Adipose tissue (tissue), 3 donors: ENCODE data around the gene ADSS1. TPM values are rescaled to one million over a fixed set of nuclear protein-coding genes. Genes with fewer than 3 reads are reported as not detected.

Source experiments
- H3K27ac ChIP-seq: one replicate; pipeline ENCODE4 v1.5.1; 2013; ENCODE audit warnings: low read depth, low read length
- WGBS, 3 donors: extraction: QIAGEN DNeasy Blood & Tissue Kit; methylation state at CpG; one replicate each; pipeline ENCODE4 v1.1.7; 2013; 5-methylcytosine and 5-hydroxymethylcytosine counted together
- polyA plus RNA-seq, 3 donors: library from polyadenylated mRNA; stranded (reverse); fragments of 200-250 nt; gene quantifications; one replicate each; pipeline ENCODE4 v1.2.3, GENCODE V29; 2013
- donor health status: healthy with polysubstance abuse.
- donor health status: Bipolar disorder and iron deficiency.
- donor health status: healthy.

The ADSS1 gene
- polyA plus RNA-seq, 3 donors, result 4.3 to 13.6 (median 12.6) TPM

- 84 to 86% (median 86%) methylated on average over 24 of the region's 24 CpGs for WGBS, 3 donors
Observed at GRCh38 chr14:104770072-104770579, 46.1 kb downstream of the ADSS1 start.

GRCh38 chr14:104770851-104771272 lies 46.8 kb downstream of the ADSS1 start:
- 80 to 99% (median 97%) methylated on average over 5 of the region's 5 CpGs for WGBS, 3 donors
- no peak overlapping the region for H3K27ac ChIP-seq

More at GRCh38 chr14:104770072-104770579, 46.1 kb downstream of the ADSS1 start:
- H3K27ac ChIP-seq, result no peak overlapping the region

- H3K27ac ChIP-seq, result no peak overlapping the region
- WGBS, 3 donors, result 96 to 98% (median 98%) methylated on average over 4 of the region's 4 CpGs
Observed at GRCh38 chr14:104771374-104771773, 47.3 kb downstream of the ADSS1 start.

- WGBS, 3 donors, result 87 to 90% (median 90%) methylated on average over 34 of the region's 34 CpGs
- no peak overlapping the region for H3K27ac ChIP-seq
Observed at GRCh38 chr14:104771918-104772706, 48.1 kb downstream of the ADSS1 start.

GRCh38 chr14:104772707-104773504 lies 48.9 kb downstream of the ADSS1 start:
- WGBS, 3 donors, result 82 to 95% (median 93%) methylated on average over 38 of the region's 38 CpGs
- no peak overlapping the region for H3K27ac ChIP-seq

GRCh38 chr14:104773505-104774452 lies 49.8 kb downstream of the ADSS1 start:
- H3K27ac ChIP-seq, result no peak overlapping the region
- 61 to 91% (median 91%) methylated on average over 40 to 46 of the region's 46 CpGs for WGBS, 3 donors

- 58 to 90% (median 86%) methylated on average over 20 of the region's 20 CpGs for WGBS, 3 donors
- no peak overlapping the region for H3K27ac ChIP-seq
Observed at GRCh38 chr14:104774453-104775072, 50.5 kb downstream of the ADSS1 start.

- no peak overlapping the region for H3K27ac ChIP-seq
- WGBS, 3 donors, result 71 to 94% (median 86%) methylated on average over 13 of the region's 13 CpGs
Observed at GRCh38 chr14:104775073-104775489, 51.1 kb downstream of the ADSS1 start.

- 96 to 98% (median 97%) methylated on average over 14 to 15 of the region's 15 CpGs for WGBS, 3 donors
- H3K27ac ChIP-seq, result no peak overlapping the region
Observed at GRCh38 chr14:104776481-104776880, 52.5 kb downstream of the ADSS1 start.

- H3K27ac ChIP-seq, result no peak overlapping the region
- 72 to 88% (median 82%) methylated on average over 16 of the region's 16 CpGs for WGBS, 3 donors
Observed at GRCh38 chr14:104776961-104777807, 53.2 kb downstream of the ADSS1 start.

GRCh38 chr14:104777808-104778249 lies 53.8 kb downstream of the ADSS1 start:
- 68 to 80% (median 70%) methylated on average over 14 to 15 of the region's 15 CpGs for WGBS, 3 donors
- H3K27ac ChIP-seq, result no peak overlapping the region

GRCh38 chr14:104778694-104779331 lies 54.8 kb downstream of the ADSS1 start:
- no peak overlapping the region for H3K27ac ChIP-seq
- WGBS, 3 donors, result 88 to 93% (median 90%) methylated on average over 15 of the region's 15 CpGs

- WGBS, 3 donors, result 89 to 94% (median 90%) methylated on average over 32 of the region's 32 CpGs
- no peak overlapping the region for H3K27ac ChIP-seq
Observed at GRCh38 chr14:104779776-104780512, 55.9 kb downstream of the ADSS1 start.

- WGBS, 3 donors, result 91 to 95% (median 94%) methylated on average over 23 to 24 of the region's 24 CpGs
- no peak overlapping the region for H3K27ac ChIP-seq
Observed at GRCh38 chr14:104780513-104781030, 56.5 kb downstream of the ADSS1 start.

- no peak overlapping the region for H3K27ac ChIP-seq
- WGBS, 3 donors, result 89 to 92% (median 90%) methylated on average over 20 of the region's 20 CpGs
Observed at GRCh38 chr14:104781271-104782077, 57.4 kb downstream of the ADSS1 start.
